ENCODE measurements around the gene KCNIP3.

KCNIP3 gene

GRCh38 chr2:95323347-95324155 is 26.4 kb downstream of the KCNIP3 start:
- DNase-seq: peak; percentile 41
- peak; percentile 76 for ATAC-seq (ENCODE audit: insufficient read depth, low read depth)

DNA sequence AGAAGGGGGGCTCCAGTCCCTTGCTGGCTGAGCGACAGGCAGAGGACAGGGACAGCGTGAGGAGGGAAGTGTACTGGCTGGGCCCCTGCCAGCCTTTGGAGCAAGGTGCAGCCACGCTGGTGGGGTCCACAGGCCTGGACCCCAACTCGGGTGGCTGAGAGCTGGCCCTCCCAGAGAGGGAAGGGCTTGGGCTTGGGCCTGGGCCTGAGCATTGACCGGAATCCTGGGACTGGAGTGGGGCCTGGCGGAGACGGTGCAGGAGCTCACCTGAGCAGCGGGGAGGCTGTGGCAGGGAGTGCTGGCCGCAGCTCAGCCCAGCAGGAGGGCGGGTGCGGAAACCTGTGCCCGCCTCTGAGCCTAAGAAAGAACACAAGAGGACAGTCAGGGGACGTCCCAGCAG is 27.9 kb downstream of the KCNIP3 start:
- TF ChIP-seq, protein P1, sequence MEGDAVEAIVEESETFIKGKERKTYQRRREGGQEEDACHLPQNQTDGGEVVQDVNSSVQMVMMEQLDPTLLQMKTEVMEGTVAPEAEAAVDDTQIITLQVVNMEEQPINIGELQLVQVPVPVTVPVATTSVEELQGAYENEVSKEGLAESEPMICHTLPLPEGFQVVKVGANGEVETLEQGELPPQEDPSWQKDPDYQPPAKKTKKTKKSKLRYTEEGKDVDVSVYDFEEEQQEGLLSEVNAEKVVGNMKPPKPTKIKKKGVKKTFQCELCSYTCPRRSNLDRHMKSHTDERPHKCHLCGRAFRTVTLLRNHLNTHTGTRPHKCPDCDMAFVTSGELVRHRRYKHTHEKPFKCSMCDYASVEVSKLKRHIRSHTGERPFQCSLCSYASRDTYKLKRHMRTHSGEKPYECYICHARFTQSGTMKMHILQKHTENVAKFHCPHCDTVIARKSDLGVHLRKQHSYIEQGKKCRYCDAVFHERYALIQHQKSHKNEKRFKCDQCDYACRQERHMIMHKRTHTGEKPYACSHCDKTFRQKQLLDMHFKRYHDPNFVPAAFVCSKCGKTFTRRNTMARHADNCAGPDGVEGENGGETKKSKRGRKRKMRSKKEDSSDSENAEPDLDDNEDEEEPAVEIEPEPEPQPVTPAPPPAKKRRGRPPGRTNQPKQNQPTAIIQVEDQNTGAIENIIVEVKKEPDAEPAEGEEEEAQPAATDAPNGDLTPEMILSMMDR (IDR thresholded peaks at IDR 0.05; ENCODE audit: borderline replicate concordance, extremely low read depth, low read length, poor library complexity, severe bottlenecking): no peak
- no peak for TF ChIP-seq EZH2 (IDR thresholded peaks at IDR 0.05; ENCODE audit: borderline replicate concordance, low read depth, low read length, severe bottlenecking)
- Histone ChIP-seq H3K27ac (ENCODE audit: low read length) (no peak overlapping the region), H3K9me3 (ENCODE audit: insufficient read depth, low read length, severe bottlenecking) (no peaks in the 10 kb centered on the region), H3K4me2 (ENCODE audit: insufficient read depth, low read length) (no peak overlapping the region), H3K79me2 (ENCODE audit: insufficient read depth, low read length) (no peaks in the 10 kb centered on the region), H2AFZ (ENCODE audit: low read depth, low read length) (no peak overlapping the region), H3K27me3 (ENCODE audit: insufficient read depth, low read length, poor library complexity) (no peaks in the 10 kb centered on the region), H3K9ac (ENCODE audit: low read depth, low read length) (no peak overlapping the region), H3K36me3 (ENCODE audit: insufficient read depth, low read length) (no peaks in the 10 kb centered on the region), H3K4me1 (ENCODE audit: insufficient read depth, low read length) (no peaks in the 10 kb centered on the region), H3K4me3 (ENCODE audit: low read depth in 1 of 2, low read length in 2 of 2) (no peak overlapping the region), H4K20me1 (ENCODE audit: insufficient read depth, low read length) (no peaks in the 10 kb centered on the region)
- DNase-seq (no peak), ATAC-seq (ENCODE audit: insufficient read depth, low read depth) (no peak)

More at GRCh38 chr2:95323347-95324155, 26.4 kb downstream of the KCNIP3 start:
- TF ChIP-seq, protein P1 (IDR thresholded peaks at IDR 0.05; ENCODE audit: borderline replicate concordance, extremely low read depth, low read length, poor library complexity, severe bottlenecking): peak; percentile 72
- no peak for TF ChIP-seq EZH2 (IDR thresholded peaks at IDR 0.05; ENCODE audit: borderline replicate concordance, low read depth, low read length, severe bottlenecking)
- no peaks in the 10 kb centered on the region for H4K20me1 ChIP-seq (ENCODE audit: insufficient read depth, low read length)
- H3K27ac ChIP-seq (ENCODE audit: low read length): no peak overlapping the region
- no peak overlapping the region for H3K9ac ChIP-seq (ENCODE audit: low read depth, low read length)
- no peak overlapping the region for H2AFZ ChIP-seq (ENCODE audit: low read depth, low read length)
- no peak overlapping the region for H3K4me3 ChIP-seq (ENCODE audit: low read depth in 1 of 2, low read length in 2 of 2)
- H3K4me2 ChIP-seq (ENCODE audit: insufficient read depth, low read length): no peak overlapping the region
- H3K27me3 ChIP-seq (ENCODE audit: insufficient read depth, low read length, poor library complexity): no peaks in the 10 kb centered on the region
- H3K4me1 ChIP-seq (ENCODE audit: insufficient read depth, low read length): no peaks in the 10 kb centered on the region
- H3K9me3 ChIP-seq (ENCODE audit: insufficient read depth, low read length, severe bottlenecking): no peaks in the 10 kb centered on the region
- no peaks in the 10 kb centered on the region for H3K79me2 ChIP-seq (ENCODE audit: insufficient read depth, low read length)
- no peaks in the 10 kb centered on the region for H3K36me3 ChIP-seq (ENCODE audit: insufficient read depth, low read length)

DNA sequence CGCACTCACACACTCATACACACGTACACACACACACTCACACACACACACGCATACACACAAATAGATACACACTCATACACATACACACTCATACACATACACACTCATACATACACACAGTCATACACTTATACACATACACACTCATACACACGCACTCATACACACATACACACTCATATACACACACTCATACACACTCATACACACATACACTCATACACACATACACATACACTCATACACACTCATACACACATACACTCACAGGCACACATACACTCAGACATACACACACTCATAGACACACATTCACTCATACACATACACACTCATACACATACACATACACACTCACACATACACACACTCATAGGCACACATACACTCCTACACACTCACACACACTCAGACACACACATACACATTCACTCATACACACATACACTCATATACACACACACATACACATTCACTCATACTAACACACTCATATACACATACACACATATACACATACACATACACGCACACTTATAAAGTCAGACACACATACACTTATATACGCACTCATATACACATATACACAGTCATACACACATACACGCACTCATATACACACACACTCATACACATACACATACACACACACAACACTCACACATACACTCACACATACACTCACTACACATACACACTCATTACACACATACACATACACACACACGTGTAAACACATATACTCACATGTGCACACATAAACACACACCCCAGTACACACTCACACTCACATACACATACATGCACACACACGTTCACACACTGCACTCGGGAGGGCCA is 28.7 kb downstream of the KCNIP3 start:
- no peak for ATAC-seq (ENCODE audit: insufficient read depth, low read depth)
- H3K4me3 ChIP-seq (ENCODE audit: low read depth in 1 of 2, low read length in 2 of 2): no peak overlapping the region
- no peak for TF ChIP-seq EZH2 (IDR thresholded peaks at IDR 0.05; ENCODE audit: borderline replicate concordance, low read depth, low read length, severe bottlenecking)
- TF ChIP-seq, protein P1 (IDR thresholded peaks at IDR 0.05; ENCODE audit: borderline replicate concordance, extremely low read depth, low read length, poor library complexity, severe bottlenecking): no peak

More for the DNA sequence above, 28.7 kb downstream of the KCNIP3 start:
- Histone ChIP-seq H2AFZ (ENCODE audit: low read depth, low read length) (no peak overlapping the region), H3K27me3 (ENCODE audit: insufficient read depth, low read length, poor library complexity) (no peaks in the 10 kb centered on the region), H3K79me2 (ENCODE audit: insufficient read depth, low read length) (no peaks in the 10 kb centered on the region), H3K27ac (ENCODE audit: low read length) (no peak overlapping the region), H3K9me3 (ENCODE audit: insufficient read depth, low read length, severe bottlenecking) (no peaks in the 10 kb centered on the region), H3K36me3 (ENCODE audit: insufficient read depth, low read length) (no peaks in the 10 kb centered on the region), H3K4me2 (ENCODE audit: insufficient read depth, low read length) (no peak overlapping the region), H3K9ac (ENCODE audit: low read depth, low read length) (no peak overlapping the region), H4K20me1 (ENCODE audit: insufficient read depth, low read length) (no peaks in the 10 kb centered on the region), H3K4me1 (ENCODE audit: insufficient read depth, low read length) (no peaks in the 10 kb centered on the region)
- DNase-seq: no peak
